ENCODE measurements around the gene ANGPTL7.

- TF ChIP-seq EZH2 (IDR thresholded peaks at IDR 0.05) (no peak), REST (IDR thresholded peaks at IDR 0.05; ENCODE audit: low read depth) (no peak), CTCF (IDR thresholded peaks at IDR 0.05 in 2 of 3, conservative IDR thresholded peaks at IDR 0.05 in 1 of 3; ENCODE audit: borderline replicate concordance in 1 of 3, insufficient read depth in 1 of 3, low read depth in 2 of 3, low read length in 2 of 3) (no peak), SIN3A (IDR thresholded peaks at IDR 0.05; ENCODE audit: low read depth) (no peak), EZH2phosphoT487 (IDR thresholded peaks at IDR 0.05; ENCODE audit: borderline replicate concordance) (no peak), ZNF274 (IDR thresholded peaks at IDR 0.05; ENCODE audit: low read depth, low read length) (no peak), POLR2AphosphoS5 (IDR thresholded peaks at IDR 0.05; ENCODE audit: low read depth, low read length) (no peak), YY1 (IDR thresholded peaks at IDR 0.05; ENCODE audit: extremely low read depth, insufficient replicate concordance, low read depth, low read length) (no peak), ELF1 (IDR thresholded peaks at IDR 0.05; ENCODE audit: borderline replicate concordance, low read depth) (no peak), MAX (IDR thresholded peaks at IDR 0.05) (no peak), ZBTB33 (IDR thresholded peaks at IDR 0.05; ENCODE audit: extremely low read depth, insufficient replicate concordance, low read length) (no peak)
These were observed 26.9 kb downstream of the ANGPTL7 start for GRCh38 chr1:11216074-11216473.
